A549 (cell line): ENCODE measurements around the gene DENND6A.

Experiments
- E2F6 ChIP-seq: IDR thresholded peaks from 2 replicates; pipeline ENCODE4 v1.6.1; 2012; ENCODE audit warnings: low read depth, borderline replicate concordance
- EP300 ChIP-seq, 2 experiments: fragments of >200 bp; sonication (Bioruptor Twin); formaldehyde crosslinking; IDR thresholded peaks; 2 replicates in 1 of 2; 3 replicates in 1 of 2; pipeline ENCODE4 v1.6.1; 2016 to 2017
- HDAC2 ChIP-seq: fragments of 200-600 bp; sonication (generic); IDR thresholded peaks from 2 replicates; pipeline ENCODE4 v1.6.1; 2016
- HEYL ChIP-seq: fragments of 250-450 bp; sonication (Bioruptor Pico); IDR thresholded peaks from 2 replicates; pipeline ENCODE4 v1.8.0; 2021; ENCODE audit warnings: mild to moderate bottlenecking, moderate library complexity
- SMC3 ChIP-seq: fragments of >200 bp; sonication (Bioruptor Twin); formaldehyde crosslinking; IDR thresholded peaks from 3 replicates; pipeline ENCODE4 v1.6.1; 2018; ENCODE audit warnings: inconsistent platforms
- TF ChIP-seq, protein P1 (sequence below): fragments of >200 bp; sonication (Bioruptor Twin); formaldehyde crosslinking; IDR thresholded peaks from 3 replicates; pipeline ENCODE4 v1.5.1; 2016
- TF ChIP-seq, protein P2 (sequence below): IDR thresholded peaks from 2 replicates; pipeline ENCODE4 v1.6.1; 2012

DNA sequence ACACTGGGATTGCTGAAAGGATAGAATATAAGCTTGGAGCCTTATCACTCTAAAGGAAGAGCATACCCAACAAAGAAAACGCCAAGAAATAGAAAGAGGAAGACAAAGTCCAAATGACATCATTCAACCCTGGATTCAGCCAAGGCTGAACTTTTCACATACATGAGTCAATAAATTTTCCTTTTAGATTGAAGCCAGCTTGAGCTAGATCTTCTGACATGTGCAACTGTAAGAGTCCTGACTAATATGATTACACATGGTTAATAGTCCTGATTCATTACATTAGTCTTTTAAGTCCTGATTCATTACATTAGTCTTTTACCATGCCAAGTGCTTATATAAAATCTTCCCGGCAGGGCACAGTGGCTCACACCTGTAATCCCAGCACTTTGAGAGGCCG, 13.6 kb upstream of the DENND6A start:
- TF ChIP-seq HEYL (CRISPR knock-in tag): no peak
- TF ChIP-seq EP300 (IDR thresholded peaks at IDR 0.05): no peak
- TF ChIP-seq E2F6: no peak
- no peak for TF ChIP-seq SMC3
- TF ChIP-seq, protein P1, sequence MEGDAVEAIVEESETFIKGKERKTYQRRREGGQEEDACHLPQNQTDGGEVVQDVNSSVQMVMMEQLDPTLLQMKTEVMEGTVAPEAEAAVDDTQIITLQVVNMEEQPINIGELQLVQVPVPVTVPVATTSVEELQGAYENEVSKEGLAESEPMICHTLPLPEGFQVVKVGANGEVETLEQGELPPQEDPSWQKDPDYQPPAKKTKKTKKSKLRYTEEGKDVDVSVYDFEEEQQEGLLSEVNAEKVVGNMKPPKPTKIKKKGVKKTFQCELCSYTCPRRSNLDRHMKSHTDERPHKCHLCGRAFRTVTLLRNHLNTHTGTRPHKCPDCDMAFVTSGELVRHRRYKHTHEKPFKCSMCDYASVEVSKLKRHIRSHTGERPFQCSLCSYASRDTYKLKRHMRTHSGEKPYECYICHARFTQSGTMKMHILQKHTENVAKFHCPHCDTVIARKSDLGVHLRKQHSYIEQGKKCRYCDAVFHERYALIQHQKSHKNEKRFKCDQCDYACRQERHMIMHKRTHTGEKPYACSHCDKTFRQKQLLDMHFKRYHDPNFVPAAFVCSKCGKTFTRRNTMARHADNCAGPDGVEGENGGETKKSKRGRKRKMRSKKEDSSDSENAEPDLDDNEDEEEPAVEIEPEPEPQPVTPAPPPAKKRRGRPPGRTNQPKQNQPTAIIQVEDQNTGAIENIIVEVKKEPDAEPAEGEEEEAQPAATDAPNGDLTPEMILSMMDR: no peak
- TF ChIP-seq, protein P2, sequence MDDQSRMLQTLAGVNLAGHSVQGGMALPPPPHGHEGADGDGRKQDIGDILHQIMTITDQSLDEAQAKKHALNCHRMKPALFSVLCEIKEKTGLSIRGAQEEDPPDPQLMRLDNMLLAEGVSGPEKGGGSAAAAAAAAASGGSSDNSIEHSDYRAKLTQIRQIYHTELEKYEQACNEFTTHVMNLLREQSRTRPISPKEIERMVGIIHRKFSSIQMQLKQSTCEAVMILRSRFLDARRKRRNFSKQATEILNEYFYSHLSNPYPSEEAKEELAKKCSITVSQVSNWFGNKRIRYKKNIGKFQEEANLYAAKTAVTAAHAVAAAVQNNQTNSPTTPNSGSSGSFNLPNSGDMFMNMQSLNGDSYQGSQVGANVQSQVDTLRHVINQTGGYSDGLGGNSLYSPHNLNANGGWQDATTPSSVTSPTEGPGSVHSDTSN: no peak
- no peak for TF ChIP-seq HDAC2
